Thyroid gland (tissue), 4 donors: ENCODE data around the gene PARP11.

ENCODE experiments used
- POLR2A ChIP-seq, 2 donors: fragments of 450-650 bp; IDR thresholded peaks; one replicate each; pipeline ENCODE4 v1.6.1; 2017; ENCODE audit warnings: antibody characterized with exemption in 2 of 2, mild to moderate bottlenecking in 2 of 2, moderate library complexity in 1 of 2
- TF ChIP-seq, protein P1 (sequence below), 6 experiments: fragments of 200-600 bp in 3 of 6; fragments of 450-650 bp in 3 of 6; sonication (generic) in 3 of 6; IDR thresholded peaks; one replicate each; pipeline ENCODE4 v1.5.1; 2016 to 2019; ENCODE audit warnings: antibody characterized with exemption in 6 of 6, mild to moderate bottlenecking in 2 of 6, inconsistent platforms in 1 of 6, moderate library complexity in 1 of 6

DNA sequence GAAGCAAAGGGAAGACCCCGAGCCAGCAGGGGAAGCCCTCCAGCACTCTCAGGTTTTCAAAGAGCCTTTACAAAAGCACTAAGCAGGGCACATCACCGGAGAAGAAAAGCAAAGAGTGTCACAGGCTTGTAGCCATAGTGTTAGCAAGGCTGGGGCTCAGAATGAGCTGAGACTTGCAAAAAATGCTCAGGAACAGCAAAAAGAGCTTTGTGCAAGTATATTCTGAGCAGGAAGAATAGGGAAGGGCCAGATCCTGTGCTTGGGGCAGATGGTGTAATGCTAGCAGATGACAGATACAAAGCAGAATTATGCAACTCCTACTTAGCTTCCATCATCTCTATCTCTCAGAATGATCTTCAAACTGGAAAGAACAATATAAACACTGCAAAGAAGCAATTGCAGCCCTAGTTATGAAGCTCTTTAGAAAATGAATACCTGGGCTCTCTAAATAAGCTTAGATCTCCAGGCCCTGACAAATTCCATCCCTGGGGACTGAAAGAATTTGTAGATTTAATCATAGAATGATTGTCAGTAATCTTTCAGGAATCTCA, 23.7 kb upstream of the PARP11 start:
- no peak for TF ChIP-seq POLR2A (IDR thresholded peaks at IDR 0.05)
- TF ChIP-seq, protein P1, sequence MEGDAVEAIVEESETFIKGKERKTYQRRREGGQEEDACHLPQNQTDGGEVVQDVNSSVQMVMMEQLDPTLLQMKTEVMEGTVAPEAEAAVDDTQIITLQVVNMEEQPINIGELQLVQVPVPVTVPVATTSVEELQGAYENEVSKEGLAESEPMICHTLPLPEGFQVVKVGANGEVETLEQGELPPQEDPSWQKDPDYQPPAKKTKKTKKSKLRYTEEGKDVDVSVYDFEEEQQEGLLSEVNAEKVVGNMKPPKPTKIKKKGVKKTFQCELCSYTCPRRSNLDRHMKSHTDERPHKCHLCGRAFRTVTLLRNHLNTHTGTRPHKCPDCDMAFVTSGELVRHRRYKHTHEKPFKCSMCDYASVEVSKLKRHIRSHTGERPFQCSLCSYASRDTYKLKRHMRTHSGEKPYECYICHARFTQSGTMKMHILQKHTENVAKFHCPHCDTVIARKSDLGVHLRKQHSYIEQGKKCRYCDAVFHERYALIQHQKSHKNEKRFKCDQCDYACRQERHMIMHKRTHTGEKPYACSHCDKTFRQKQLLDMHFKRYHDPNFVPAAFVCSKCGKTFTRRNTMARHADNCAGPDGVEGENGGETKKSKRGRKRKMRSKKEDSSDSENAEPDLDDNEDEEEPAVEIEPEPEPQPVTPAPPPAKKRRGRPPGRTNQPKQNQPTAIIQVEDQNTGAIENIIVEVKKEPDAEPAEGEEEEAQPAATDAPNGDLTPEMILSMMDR (IDR thresholded peaks at IDR 0.05): no peak
